Mesenchymal stem cell (in vitro differentiated cells and primary cell): ENCODE results near the gene RPS14.

Source experiments
- DNase-seq: peaks from one replicate; pipeline ENCODE4 v3.0.0-alpha.2; 2013
- H2AFZ ChIP-seq: one replicate; pipeline ENCODE4 v1.6.1; 2013; ENCODE audit warnings: low read depth, mild to moderate bottlenecking, control low read depth, inconsistent platforms, low read length, moderate library complexity
- H2AK5ac ChIP-seq: 2 replicates; pipeline ENCODE4 v1.6.1; 2013; ENCODE audit warnings: low read length, moderate library complexity, mild to moderate bottlenecking, inconsistent platforms; ENCODE audit not compliant: severe bottlenecking
- H2BK120ac ChIP-seq: one replicate; pipeline ENCODE4 v1.6.1; 2013; ENCODE audit warnings: low read depth, mild to moderate bottlenecking, inconsistent platforms, low read length, moderate library complexity
- H2BK12ac ChIP-seq, 2 experiments: one replicate each; pipeline ENCODE4 v1.6.1; 2013; ENCODE audit warnings: inconsistent platforms in 2 of 2, low read length in 2 of 2, mild to moderate bottlenecking in 2 of 2, moderate library complexity in 2 of 2, control low read depth in 1 of 2
- H2BK15ac ChIP-seq: one replicate; pipeline ENCODE4 v1.6.1; 2013; ENCODE audit warnings: mild to moderate bottlenecking, low read depth, inconsistent platforms; ENCODE audit not compliant: poor library complexity, severe bottlenecking
- H2BK5ac ChIP-seq: 2 replicates; pipeline ENCODE4 v1.6.1; 2013; ENCODE audit warnings: low read depth, mild to moderate bottlenecking, low read length, control low read depth, inconsistent platforms; ENCODE audit not compliant: poor library complexity, severe bottlenecking
- H3K14ac ChIP-seq, 2 experiments: one replicate each; pipeline ENCODE4 v1.6.1; 2013; ENCODE audit warnings: inconsistent platforms in 2 of 2, low read length in 2 of 2, control low read depth in 1 of 2, mild to moderate bottlenecking in 1 of 2, moderate library complexity in 1 of 2
- H3K18ac ChIP-seq, 2 experiments: one replicate each; pipeline ENCODE4 v1.6.1; 2013; ENCODE audit warnings: inconsistent platforms in 2 of 2, low read length in 2 of 2, control low read depth in 1 of 2, low read depth in 1 of 2, mild to moderate bottlenecking in 1 of 2
- H3K23ac ChIP-seq, 2 experiments: one replicate each; pipeline ENCODE4 v1.6.1; 2013; ENCODE audit warnings: inconsistent platforms in 2 of 2, low read length in 2 of 2, mild to moderate bottlenecking in 2 of 2, moderate library complexity in 2 of 2, control low read depth in 1 of 2
- H3K27ac ChIP-seq: 2 replicates; pipeline ENCODE4 v1.5.1; 2013; ENCODE audit warnings: mild to moderate bottlenecking, moderate library complexity, low read length, control low read depth, inconsistent platforms; ENCODE audit not compliant: poor library complexity, severe bottlenecking
- H3K27me3 ChIP-seq, 2 experiments: 2 replicates each; pipeline versions ENCODE4 v1.6.1 to v1.7.0; 2013; ENCODE audit warnings: low read length in 2 of 2, mild to moderate bottlenecking in 2 of 2, moderate library complexity in 2 of 2, control low read depth in 1 of 2, inconsistent platforms in 1 of 2; ENCODE audit not compliant: control insufficient read depth in 1 of 2, insufficient read depth in 1 of 2
- H3K36me3 ChIP-seq, 2 experiments: 2 replicates each; pipeline versions ENCODE4 v1.6.1 to v1.7.0; 2013; ENCODE audit warnings: low read length in 2 of 2, control low read depth in 1 of 2, inconsistent platforms in 1 of 2, low read depth in 1 of 2, mild to moderate bottlenecking in 1 of 2; ENCODE audit not compliant: insufficient read depth in 2 of 2, control insufficient read depth in 1 of 2
- H3K4ac ChIP-seq, 2 experiments: one replicate each; pipeline ENCODE4 v1.6.1; 2013; ENCODE audit warnings: inconsistent platforms in 2 of 2, low read length in 2 of 2, mild to moderate bottlenecking in 2 of 2, moderate library complexity in 2 of 2, control low read depth in 1 of 2, low read depth in 1 of 2
- H3K4me1 ChIP-seq: 2 replicates; pipeline ENCODE4 v1.6.1; 2013; ENCODE audit warnings: low read depth, low read length, control low read depth; ENCODE audit not compliant: control insufficient read depth, insufficient read depth
- H3K4me2 ChIP-seq: 2 replicates; pipeline ENCODE4 v1.6.1; 2013; ENCODE audit warnings: low read length, mild to moderate bottlenecking, inconsistent platforms; ENCODE audit not compliant: poor library complexity, severe bottlenecking
- H3K4me3 ChIP-seq, 2 experiments: 2 replicates each; pipeline versions ENCODE4 v1.5.1 to v1.7.0; 2013; ENCODE audit warnings: low read length in 2 of 2, mild to moderate bottlenecking in 2 of 2, control low read depth in 1 of 2, low read depth in 1 of 2; ENCODE audit not compliant: insufficient read depth in 1 of 2
- H3K79me1 ChIP-seq: replicated peaks from 2 replicates; pipeline ENCODE4 v1.6.1; 2013; ENCODE audit warnings: mild to moderate bottlenecking, control low read depth, low read length, inconsistent platforms; ENCODE audit not compliant: poor library complexity, severe bottlenecking
- H3K9ac ChIP-seq: 2 replicates; pipeline ENCODE4 v1.7.0; 2013; ENCODE audit warnings: mild to moderate bottlenecking, low read length, moderate library complexity
- H3K9me3 ChIP-seq: 2 replicates; pipeline ENCODE4 v1.7.0; 2013; ENCODE audit warnings: mild to moderate bottlenecking, low read length; ENCODE audit not compliant: control insufficient read depth
- H4K8ac ChIP-seq: one replicate; pipeline ENCODE4 v1.6.1; 2013; ENCODE audit warnings: inconsistent platforms, mild to moderate bottlenecking, low read length, moderate library complexity
- H4K91ac ChIP-seq: one replicate; pipeline ENCODE4 v1.6.1; 2013; ENCODE audit warnings: mild to moderate bottlenecking, low read length, inconsistent platforms
- WGBS: methylation state at CpG from one replicate; pipeline ENCODE4 v1.1.7; 2013; ENCODE audit warnings: mixed read lengths; 5-methylcytosine and 5-hydroxymethylcytosine counted together

The RPS14 gene

GRCh38 chr5:150491876-150492275 lies 42.3 kb upstream of the RPS14 start:
- H3K27me3 ChIP-seq = no peaks in the 10 kb centered on the region
- H3K9ac ChIP-seq = peak overlapping the region; percentile 33
- no peaks in the 10 kb centered on the region for H3K9me3 ChIP-seq
- no peak for DNase-seq
- H4K8ac ChIP-seq = peak overlapping the region; percentile 12
- H3K23ac ChIP-seq = no peak overlapping the region
- H3K36me3 ChIP-seq = peaks cover 24 to 35% of the 10 kb centered on the region in 2 experiments
- WGBS = 91% methylated on average over 3 of the region's 4 CpGs
- H2AK5ac ChIP-seq = peak overlapping the region; percentile 85
- no peak overlapping the region for H3K4me2 ChIP-seq
- no peak overlapping the region for H2BK15ac ChIP-seq
- H3K4me1 ChIP-seq = peaks cover 56% of the 10 kb centered on the region
- H2BK12ac ChIP-seq = peak overlapping the region; percentile 45 to 49
- H3K4ac ChIP-seq = no peak overlapping the region
- peak overlapping the region; percentile 34 for H4K91ac ChIP-seq
- H3K14ac ChIP-seq = no peak overlapping the region
- H2AFZ ChIP-seq = no peak overlapping the region
- no peak overlapping the region for H2BK5ac ChIP-seq
- H2BK120ac ChIP-seq = no peak overlapping the region
- H3K18ac ChIP-seq = peak overlapping the region in 1 of 2 experiments; percentile 64
- no peaks in the 10 kb centered on the region for H3K79me1 ChIP-seq
- peak overlapping the region; percentile 74 for H3K27ac ChIP-seq
- H3K4me3 ChIP-seq = peak overlapping the region in 1 of 2 experiments; percentile 85

GRCh38 chr5:150490754-150491153 lies 41.2 kb upstream of the RPS14 start:
- H2BK5ac ChIP-seq = no peak overlapping the region
- no peak overlapping the region for H3K23ac ChIP-seq
- peaks cover 49% of the 10 kb centered on the region for H3K4me1 ChIP-seq
- no peak overlapping the region for H3K18ac ChIP-seq
- H3K9ac ChIP-seq = peak overlapping the region; percentile 40
- H2AK5ac ChIP-seq = peak overlapping the region; percentile 9
- H2BK120ac ChIP-seq = no peak overlapping the region
- no CpG with 5 or more reads among the region's 1 CpG for WGBS
- no peak for DNase-seq
- H2BK15ac ChIP-seq = no peak overlapping the region
- H2BK12ac ChIP-seq = no peak overlapping the region
- peak overlapping the region in 1 of 2 experiments; percentile 85 for H3K4me3 ChIP-seq
- no peaks in the 10 kb centered on the region for H3K27me3 ChIP-seq
- peaks cover 24 to 26% of the 10 kb centered on the region in 2 experiments for H3K36me3 ChIP-seq
- no peak overlapping the region for H4K8ac ChIP-seq
- H3K4ac ChIP-seq = peak overlapping the region in 1 of 2 experiments; percentile 44
- H3K79me1 ChIP-seq = no peaks in the 10 kb centered on the region
- peak overlapping the region; percentile 96 for H3K27ac ChIP-seq
- no peak overlapping the region for H2AFZ ChIP-seq
- H4K91ac ChIP-seq = no peak overlapping the region
- H3K4me2 ChIP-seq = no peak overlapping the region
- H3K9me3 ChIP-seq = no peaks in the 10 kb centered on the region
- peak overlapping the region in 1 of 2 experiments; percentile 59 for H3K14ac ChIP-seq

DNA sequence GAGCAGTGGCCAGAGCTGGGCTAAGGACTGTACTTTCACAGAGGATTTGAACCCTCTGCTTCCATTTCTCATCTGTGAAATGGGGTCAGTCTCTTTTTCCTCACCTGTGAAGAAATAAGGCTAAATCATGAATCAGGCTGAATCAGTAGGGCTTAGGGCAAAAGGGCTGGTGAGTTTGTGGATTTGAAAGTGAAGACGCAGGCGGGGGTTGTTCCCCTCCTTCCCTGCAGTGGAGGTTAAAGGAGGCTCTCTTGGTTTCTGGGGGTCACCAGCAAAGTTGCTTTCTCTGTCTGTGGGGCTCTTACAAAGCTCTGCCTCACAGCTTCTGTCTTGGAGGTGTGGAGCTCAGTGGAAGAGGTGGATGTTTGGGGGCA lies 40.7 kb upstream of the RPS14 start:
- peak overlapping the region in 1 of 2 experiments; percentile 85 for H3K4me3 ChIP-seq
- H3K4me2 ChIP-seq = peak overlapping the region; percentile 11
- H2AFZ ChIP-seq = no peak overlapping the region
- peak overlapping the region in 1 of 2 experiments; percentile 38 for H3K18ac ChIP-seq
- peak overlapping the region; percentile 40 for H3K9ac ChIP-seq
- no peaks in the 10 kb centered on the region for H3K27me3 ChIP-seq
- H2BK12ac ChIP-seq = peak overlapping the region in 1 of 2 experiments; percentile 34
- H2BK120ac ChIP-seq = no peak overlapping the region
- no peak overlapping the region for H2BK5ac ChIP-seq
- peaks cover 49% of the 10 kb centered on the region for H3K4me1 ChIP-seq
- H4K8ac ChIP-seq = no peak overlapping the region
- no peak overlapping the region for H3K14ac ChIP-seq
- peak overlapping the region; percentile 96 for H3K27ac ChIP-seq
- no peak for DNase-seq
- 79% methylated on average over 2 of the region's 2 CpGs for WGBS
- H4K91ac ChIP-seq = no peak overlapping the region
- no peaks in the 10 kb centered on the region for H3K9me3 ChIP-seq
- H3K79me1 ChIP-seq = no peaks in the 10 kb centered on the region
- peak overlapping the region; percentile 15 for H2BK15ac ChIP-seq
- H3K23ac ChIP-seq = no peak overlapping the region
- peak overlapping the region in 1 of 2 experiments; percentile 9 for H3K4ac ChIP-seq
- H3K36me3 ChIP-seq = peaks cover 24 to 26% of the 10 kb centered on the region in 2 experiments
- no peak overlapping the region for H2AK5ac ChIP-seq

DNA sequence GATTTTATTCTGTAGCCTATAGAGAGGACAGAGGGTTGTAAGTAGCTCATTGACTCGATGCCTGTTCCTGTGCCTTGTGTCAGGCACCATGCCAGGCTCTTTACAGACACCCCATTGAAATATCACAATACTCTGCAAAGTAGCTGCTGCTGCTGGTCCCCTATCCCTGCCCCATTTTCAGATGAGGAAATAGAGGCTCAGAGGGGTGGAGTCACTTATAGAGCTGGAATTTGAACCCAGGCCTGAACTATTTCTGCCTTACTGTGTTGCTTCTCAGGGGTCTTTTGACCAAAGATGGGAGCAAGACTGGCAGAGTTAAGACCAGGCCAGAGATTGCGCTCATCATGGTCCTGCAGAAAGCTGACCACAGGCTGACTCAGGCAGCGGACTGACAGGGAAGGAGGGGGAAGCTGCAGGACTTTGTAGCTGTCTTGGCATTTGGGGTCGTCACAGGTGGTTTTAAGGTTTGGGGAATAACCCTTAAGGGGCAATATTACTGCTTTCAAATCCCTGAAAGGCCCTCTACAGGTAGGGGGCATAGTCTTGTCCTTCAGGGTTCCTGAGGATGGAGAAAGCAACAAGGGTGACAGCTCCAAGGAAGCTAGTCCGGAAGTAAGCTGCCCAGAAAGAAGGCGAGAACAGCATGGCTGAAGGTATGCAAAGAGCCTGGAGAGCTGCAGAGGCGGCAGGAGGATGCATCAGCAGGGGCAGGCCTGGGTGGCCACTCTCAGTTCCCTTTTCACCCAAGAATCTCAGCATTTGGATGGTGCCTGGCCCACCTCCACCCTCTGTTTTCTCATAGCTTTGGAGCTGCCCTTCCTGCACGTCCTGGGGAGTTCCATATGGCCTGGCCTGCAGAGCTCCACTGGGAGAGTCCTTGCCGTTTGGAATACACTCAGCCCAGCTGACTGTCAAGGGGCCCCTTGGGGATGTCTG lies 40.1 kb upstream of the RPS14 start:
- H2BK15ac ChIP-seq = no peak overlapping the region
- peak overlapping the region; percentile 32 to 57 for H3K4ac ChIP-seq
- peak overlapping the region; percentile 38 for H4K8ac ChIP-seq
- 18% methylated on average over 9 of the region's 9 CpGs for WGBS
- peak overlapping the region; percentile 19 for H3K4me2 ChIP-seq
- peak overlapping the region; percentile 27 for H2BK120ac ChIP-seq
- H3K27me3 ChIP-seq = no peaks in the 10 kb centered on the region
- H3K27ac ChIP-seq = peak overlapping the region; percentile 96
- H2BK5ac ChIP-seq = no peak overlapping the region
- H3K23ac ChIP-seq = no peak overlapping the region
- H3K18ac ChIP-seq = peak overlapping the region; percentile 63 to 68
- H2AFZ ChIP-seq = no peak overlapping the region
- H3K36me3 ChIP-seq = peaks cover 24 to 26% of the 10 kb centered on the region in 2 experiments
- peak; percentile 77 for DNase-seq
- peak overlapping the region; percentile 75 for H2AK5ac ChIP-seq
- no peak overlapping the region for H3K14ac ChIP-seq
- H3K79me1 ChIP-seq = no peaks in the 10 kb centered on the region
- peak overlapping the region in 1 of 2 experiments; percentile 85 for H3K4me3 ChIP-seq
- no peak overlapping the region for H4K91ac ChIP-seq
- H2BK12ac ChIP-seq = no peak overlapping the region
- no peaks in the 10 kb centered on the region for H3K9me3 ChIP-seq
- H3K9ac ChIP-seq = peak overlapping the region; percentile 93
- peaks cover 51% of the 10 kb centered on the region for H3K4me1 ChIP-seq
